Measurements from ENCODE around the gene CYTL1.

CYTL1 gene

DNA sequence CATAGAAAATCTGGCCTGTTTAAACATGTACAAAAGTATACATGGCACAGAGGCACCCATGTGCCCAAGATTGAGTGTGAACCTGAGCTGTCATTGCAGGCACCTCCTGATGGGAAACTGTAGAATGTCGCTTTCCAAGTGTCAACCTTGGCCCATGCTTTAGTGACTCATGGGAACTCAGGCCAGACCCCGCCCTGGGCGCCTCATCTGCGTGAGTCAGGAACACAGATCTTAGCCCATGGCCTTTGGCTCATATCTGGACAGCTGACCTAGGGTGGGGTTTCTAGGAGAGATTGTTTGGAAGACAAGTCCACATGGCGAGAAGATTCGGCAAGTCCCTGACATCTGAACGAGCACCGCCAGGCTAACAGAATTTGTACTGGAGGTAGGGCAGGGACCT, 50.0 kb downstream of the CYTL1 start:
- DNase-seq (ENCODE audit: low read depth, low spot score): no peak

DNA sequence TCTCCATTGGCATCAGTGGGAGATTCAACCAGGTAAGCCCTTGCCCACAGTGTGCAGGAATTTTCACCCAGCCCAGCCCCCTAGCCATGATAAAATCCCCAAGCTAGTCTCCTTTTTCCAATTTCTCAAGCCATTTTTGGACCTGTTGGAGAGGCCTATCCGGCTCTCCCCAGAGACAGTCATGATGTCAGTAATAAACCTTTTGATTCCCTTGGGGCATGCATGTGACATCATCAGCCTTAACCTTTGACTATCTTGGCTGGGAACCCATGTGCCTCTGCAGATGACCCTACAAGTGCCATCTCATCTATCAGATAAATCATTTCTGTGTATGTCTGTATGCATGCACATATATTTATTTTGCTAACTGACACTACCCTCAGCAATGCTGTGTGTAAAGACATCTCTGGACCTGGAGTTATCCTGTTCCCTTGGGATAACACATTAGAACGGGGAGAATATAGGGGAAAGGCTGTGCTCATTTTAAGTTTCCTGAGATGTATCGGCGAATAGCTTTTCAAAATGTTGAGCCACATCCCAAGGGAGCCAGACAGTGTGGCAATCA, 51.0 kb downstream of the CYTL1 start:
- DNase-seq (ENCODE audit: low read depth, low spot score): no peak

All from brain pericyte (primary cell).